Measurements from ENCODE around the gene KRTAP13-1. TPM values are rescaled to one million over a fixed set of nuclear protein-coding genes. Genes with fewer than 3 reads are reported as not detected.
A peak's percentile ranks its signal among the peaks of the same experiment; 100 is the strongest.

The KRTAP13-1 gene
- total and polyA plus RNA-seq, 3 donors from 2014 or later, result not detected

DNA sequence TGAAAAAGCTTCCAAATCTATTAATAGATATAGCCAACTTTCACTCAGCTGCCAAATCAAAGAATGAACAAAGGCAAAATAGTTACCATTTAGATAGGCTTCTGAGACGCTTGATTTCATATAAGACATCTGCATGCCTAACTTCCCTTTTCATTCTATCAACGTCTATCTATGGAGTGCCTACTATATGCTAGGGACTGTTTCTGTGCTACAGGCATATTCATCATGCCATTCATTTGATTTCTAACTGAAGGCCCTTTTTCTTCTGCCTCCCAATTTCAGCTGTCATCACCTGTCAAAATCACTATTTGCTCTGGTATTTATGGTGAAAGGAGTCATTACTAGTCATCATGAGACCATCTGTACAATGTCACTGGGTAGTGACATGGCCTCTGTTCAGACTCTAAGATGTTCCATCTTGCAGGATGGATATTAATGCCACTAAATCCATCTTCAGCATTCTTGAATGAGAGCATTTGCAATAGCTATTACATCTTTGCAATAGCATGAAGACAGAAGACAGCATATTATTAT, 4.3 kb upstream of the KRTAP13-1 start:
- no peak for DNase-seq
- H3K36me3 ChIP-seq (ENCODE audit: low read depth, missing control alignments), result no peaks in the 10 kb centered on the region

DNA sequence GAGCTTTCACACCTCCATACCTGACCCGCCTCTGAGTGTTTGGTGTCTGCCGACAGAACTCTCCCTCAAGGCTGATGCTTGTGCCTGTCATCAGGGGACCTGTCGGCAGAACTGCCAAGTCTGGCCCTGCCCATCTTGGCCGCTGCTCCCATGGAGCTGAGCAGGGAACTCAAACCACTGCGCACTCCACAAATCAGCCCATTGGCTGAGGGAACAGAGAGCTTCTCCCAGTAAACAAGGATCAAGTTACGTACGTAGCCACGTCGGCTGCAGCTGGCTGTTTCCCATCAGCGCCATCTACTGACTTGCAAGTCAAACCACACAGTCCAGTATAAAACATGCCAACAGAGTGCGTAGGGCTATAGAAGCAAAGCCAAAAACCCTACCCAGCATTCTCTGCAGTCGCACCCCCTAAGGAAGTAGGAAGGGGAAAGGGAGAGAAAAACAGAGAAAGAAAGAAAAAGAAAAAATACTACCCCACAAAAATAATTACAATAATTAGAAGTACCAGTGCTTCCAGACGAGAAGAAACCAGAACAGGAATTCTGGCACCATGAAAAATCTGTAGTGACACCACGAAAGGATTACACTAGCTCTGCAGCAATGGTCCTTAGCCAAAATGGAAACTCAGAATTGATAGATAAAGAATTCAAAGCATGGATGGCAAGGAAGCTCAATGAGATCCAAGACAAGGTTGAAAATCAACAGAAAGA, 13.1 kb downstream of the KRTAP13-1 start:
- TF ChIP-seq POLR2A (IDR thresholded peaks at IDR 0.05), result no peak
- TF ChIP-seq, protein P1, sequence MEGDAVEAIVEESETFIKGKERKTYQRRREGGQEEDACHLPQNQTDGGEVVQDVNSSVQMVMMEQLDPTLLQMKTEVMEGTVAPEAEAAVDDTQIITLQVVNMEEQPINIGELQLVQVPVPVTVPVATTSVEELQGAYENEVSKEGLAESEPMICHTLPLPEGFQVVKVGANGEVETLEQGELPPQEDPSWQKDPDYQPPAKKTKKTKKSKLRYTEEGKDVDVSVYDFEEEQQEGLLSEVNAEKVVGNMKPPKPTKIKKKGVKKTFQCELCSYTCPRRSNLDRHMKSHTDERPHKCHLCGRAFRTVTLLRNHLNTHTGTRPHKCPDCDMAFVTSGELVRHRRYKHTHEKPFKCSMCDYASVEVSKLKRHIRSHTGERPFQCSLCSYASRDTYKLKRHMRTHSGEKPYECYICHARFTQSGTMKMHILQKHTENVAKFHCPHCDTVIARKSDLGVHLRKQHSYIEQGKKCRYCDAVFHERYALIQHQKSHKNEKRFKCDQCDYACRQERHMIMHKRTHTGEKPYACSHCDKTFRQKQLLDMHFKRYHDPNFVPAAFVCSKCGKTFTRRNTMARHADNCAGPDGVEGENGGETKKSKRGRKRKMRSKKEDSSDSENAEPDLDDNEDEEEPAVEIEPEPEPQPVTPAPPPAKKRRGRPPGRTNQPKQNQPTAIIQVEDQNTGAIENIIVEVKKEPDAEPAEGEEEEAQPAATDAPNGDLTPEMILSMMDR (IDR thresholded peaks at IDR 0.05), result peak; percentile 18 to 45 (median 31)
- 26 to 27% methylated on average over 9 to 14 of the region's 14 CpGs for WGBS, 2 donors
- intact Hi-C loops (cut with DNase I; ENCODE audit: low total_unique reads), result no loop called here
- H3K9me3 ChIP-seq, result no peaks in the 10 kb centered on the region
- H3K36me3 ChIP-seq (ENCODE audit: low read depth, missing control alignments), result no peaks in the 10 kb centered on the region
- no peaks in the 10 kb centered on the region for H3K4me1 ChIP-seq
- DNase-seq, result peak; percentile 87
- no peaks in the 10 kb centered on the region for H3K27me3 ChIP-seq
- H3K4me3 ChIP-seq, result no peak overlapping the region
- H3K27ac ChIP-seq, result no peak overlapping the region

More for the DNA sequence above, 4.3 kb upstream of the KRTAP13-1 start:
- H3K4me3 ChIP-seq, result no peak overlapping the region
- intact Hi-C loops (cut with DNase I; ENCODE audit: low total_unique reads), result no loop called here
- no peak overlapping the region for H3K27ac ChIP-seq
- WGBS, 2 donors, result 61 to 77% methylated on average over 2 of the region's 2 CpGs
- TF ChIP-seq, protein P1 (IDR thresholded peaks at IDR 0.05), result no peak
- no peak for TF ChIP-seq POLR2A (IDR thresholded peaks at IDR 0.05)
- H3K27me3 ChIP-seq, result no peaks in the 10 kb centered on the region
- H3K4me1 ChIP-seq, result no peaks in the 10 kb centered on the region
- H3K9me3 ChIP-seq, result no peaks in the 10 kb centered on the region

DNA sequence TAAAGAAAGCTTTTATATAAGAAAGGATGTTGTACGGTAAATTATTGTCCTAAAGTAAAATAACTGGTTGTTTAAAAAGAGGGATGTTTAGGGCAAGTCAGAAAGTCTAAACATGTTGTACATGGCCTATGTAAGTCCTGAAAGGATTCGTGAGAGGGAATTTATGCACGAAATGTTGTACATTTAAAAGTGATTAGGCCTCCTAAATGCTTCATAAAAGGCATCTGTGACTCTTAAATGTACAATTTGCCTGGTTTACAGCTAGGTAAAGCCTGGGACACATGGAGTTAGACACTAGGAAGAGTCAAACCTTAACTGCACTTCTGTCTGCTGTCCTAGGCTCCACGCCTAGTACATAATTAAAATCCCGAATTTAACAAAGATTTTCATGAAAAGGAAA, 20.2 kb downstream of the KRTAP13-1 start:
- no peak overlapping the region for H3K4me3 ChIP-seq
- no peaks in the 10 kb centered on the region for H3K9me3 ChIP-seq
- TF ChIP-seq POLR2A (IDR thresholded peaks at IDR 0.05), result no peak
- TF ChIP-seq, protein P1 (IDR thresholded peaks at IDR 0.05), result no peak
- no peak for DNase-seq
- H3K27me3 ChIP-seq, result no peaks in the 10 kb centered on the region
- intact Hi-C loops (cut with DNase I; ENCODE audit: low total_unique reads), result no loop called here
- no peaks in the 10 kb centered on the region for H3K36me3 ChIP-seq (ENCODE audit: low read depth, missing control alignments)
- no peak overlapping the region for H3K27ac ChIP-seq
- WGBS, 2 donors, result 91 to 92% methylated on average over 5 of the region's 5 CpGs
- no peaks in the 10 kb centered on the region for H3K4me1 ChIP-seq

DNA sequence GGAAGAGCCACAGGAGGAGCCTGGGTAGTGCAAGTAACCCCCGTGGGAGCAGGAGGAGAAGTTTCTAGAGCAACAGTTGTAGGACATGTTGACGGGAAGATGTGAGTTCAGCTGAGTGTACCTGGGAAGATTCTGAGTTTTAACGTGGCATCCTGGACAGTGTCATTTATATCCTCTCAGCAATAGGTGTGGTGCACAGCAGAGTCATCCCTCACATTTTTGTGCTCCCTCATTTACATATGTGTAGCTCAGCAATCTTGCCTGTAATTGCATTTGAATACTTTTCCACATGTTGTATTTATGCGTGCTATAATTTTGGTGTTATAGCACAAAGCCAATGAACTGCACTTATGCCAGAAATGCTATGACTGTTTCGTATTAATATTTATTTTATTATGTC, 30.0 kb downstream of the KRTAP13-1 start, which contains the start of gene KRTAP13-3:
Gene KRTAP13-3, minus strand, starts transcription at position 101 of the 400 bp plus-strand sequence. Its CDS starts 14 bp downstream, at position 87.
- Histone ChIP-seq H3K9me3 (no peaks in the 10 kb centered on the region), H3K36me3 (ENCODE audit: low read depth, missing control alignments) (no peaks in the 10 kb centered on the region), H3K4me1 (no peaks in the 10 kb centered on the region), H3K27me3 (no peaks in the 10 kb centered on the region), H3K27ac (no peak within 1 kb of the TSS), H3K4me3 (no peak within 1 kb of the TSS)
- intact Hi-C loops (cut with DNase I; ENCODE audit: low total_unique reads), result no loop called here
- TF ChIP-seq, protein P1 (IDR thresholded peaks at IDR 0.05), result no peak
- TF ChIP-seq POLR2A (IDR thresholded peaks at IDR 0.05), result no peak
- WGBS, 2 donors, result 82 to 89% methylated on average over 5 of the region's 5 CpGs
- DNase-seq, result no peak

All from testis (tissue), 3 donors.